Large intestine (tissue), 3 donors: Measurements from ENCODE around the gene MARCKSL1. TPM values are rescaled to one million over a fixed set of nuclear protein-coding genes. Genes with fewer than 3 reads are reported as not detected.
"Not testable (repeated sequence)": the region's sequence is repeated elsewhere in the genome, so short reads cannot be mapped to it uniquely, and the experiment has no call there.

Source experiments
- DNase-seq, 2 donors: peaks; one replicate each; pipeline versions ENCODE4 v3.0.0 to v3.0.0-alpha.2; 2013
- H3K27ac ChIP-seq: one replicate; pipeline ENCODE4 v1.5.1; 2013; ENCODE audit warnings: low read length
- H3K27me3 ChIP-seq: 2 replicates; pipeline ENCODE4 v1.6.1; 2013; ENCODE audit warnings: low read length; ENCODE audit not compliant: control insufficient read depth, insufficient read depth
- H3K36me3 ChIP-seq: 2 replicates; pipeline ENCODE4 v1.6.1; 2013; ENCODE audit warnings: low read length; ENCODE audit not compliant: control insufficient read depth, insufficient read depth
- H3K4me1 ChIP-seq: one replicate; pipeline ENCODE4 v1.6.1; 2013; ENCODE audit warnings: low read length; ENCODE audit not compliant: control insufficient read depth, insufficient read depth
- H3K4me3 ChIP-seq: one replicate; pipeline ENCODE4 v1.5.1; 2013; ENCODE audit warnings: low read length
- H3K9me3 ChIP-seq: one replicate; pipeline ENCODE4 v1.6.1; 2013; ENCODE audit warnings: mild to moderate bottlenecking, low read depth, low read length, moderate library complexity; ENCODE audit not compliant: control insufficient read depth
- WGBS: methylation state at CpG from one replicate; pipeline ENCODE4 v1.1.5; 2013; ENCODE audit warnings: low lambda C conversion rate; ENCODE audit not compliant: insufficient coverage; 5-methylcytosine and 5-hydroxymethylcytosine counted together
- polyA plus RNA-seq: library from polyadenylated mRNA; unstranded; fragments of 120-200 nt; gene quantifications from one replicate; pipeline ENCODE4 v1.2.1, GENCODE V29; 2013

Gene MARCKSL1
- polyA plus RNA-seq, 1 donor = 139 TPM

- no peak overlapping the region for H3K27ac ChIP-seq
- 90% methylated on average over 2 of the region's 5 CpGs for WGBS
- H3K36me3 ChIP-seq = peaks cover 56% of the 10 kb centered on the region
- no peak overlapping the region for H3K4me3 ChIP-seq
- H3K9me3 ChIP-seq = peaks cover 3% of the 10 kb centered on the region
- H3K27me3 ChIP-seq = no peaks in the 10 kb centered on the region
- peaks cover 5% of the 10 kb centered on the region for H3K4me1 ChIP-seq
- no peak for DNase-seq
Observed at GRCh38 chr1:32364836-32365235, 28.8 kb upstream of the MARCKSL1 start.

- H3K9me3 ChIP-seq = peaks cover 3% of the 10 kb centered on the region
- no peak overlapping the region for H3K4me3 ChIP-seq
- DNase-seq = no peak
- H3K27me3 ChIP-seq = no peaks in the 10 kb centered on the region
- H3K36me3 ChIP-seq = peaks cover 48% of the 10 kb centered on the region
- no peak overlapping the region for H3K27ac ChIP-seq
- peaks cover 6% of the 10 kb centered on the region for H3K4me1 ChIP-seq
- WGBS = no CpG with 5 or more reads among the region's 12 CpGs
Observed at GRCh38 chr1:32363713-32364112, 27.7 kb upstream of the MARCKSL1 start.

- H3K27ac ChIP-seq = no peak within 1 kb of the TSS
- H3K9me3 ChIP-seq = peaks cover 3% of the 10 kb centered on the region
- DNase-seq = no peak
- no CpG with 5 or more reads among the region's 17 CpGs for WGBS
- H3K4me3 ChIP-seq = peak within 1 kb of the TSS; percentile 34
- H3K27me3 ChIP-seq = no peaks in the 10 kb centered on the region
- peaks cover 38% of the 10 kb centered on the region for H3K36me3 ChIP-seq
- peaks cover 16% of the 10 kb centered on the region for H3K4me1 ChIP-seq
Observed at GRCh38 chr1:32362474-32363313, 26.7 kb upstream of the MARCKSL1 start, which contains the start of the genes FAM229A and TSSK3. TSS of gene FAM229A (minus strand) at chr1:32362485. CDS start at chr1:32362091, 394 bp downstream. TSS of gene TSSK3 (plus strand) at chr1:32362539. CDS start at chr1:32362702, 163 bp downstream.

GRCh38 chr1:32361674-32362473, 25.8 kb upstream of the MARCKSL1 start:
- peaks cover 3% of the 10 kb centered on the region for H3K9me3 ChIP-seq
- H3K4me1 ChIP-seq = peaks cover 20% of the 10 kb centered on the region
- DNase-seq = peak; percentile 25 to 63
- H3K27me3 ChIP-seq = no peaks in the 10 kb centered on the region
- H3K36me3 ChIP-seq = peaks cover 30% of the 10 kb centered on the region
- no CpG with 5 or more reads among the region's 91 CpGs for WGBS
- no peak overlapping the region for H3K27ac ChIP-seq
- H3K4me3 ChIP-seq = peak overlapping the region; percentile 34

- no CpG with 5 or more reads among the region's 35 CpGs for WGBS
- DNase-seq = no peak
Observed at GRCh38 chr1:32361308-32361673, 25.3 kb upstream of the MARCKSL1 start.

GRCh38 chr1:32358435-32358834, 22.4 kb upstream of the MARCKSL1 start:
- peak overlapping the region; percentile 5 for H3K27ac ChIP-seq
- peaks cover 4% of the 10 kb centered on the region for H3K36me3 ChIP-seq
- H3K4me1 ChIP-seq = peaks cover 22% of the 10 kb centered on the region
- no peak overlapping the region for H3K4me3 ChIP-seq
- H3K27me3 ChIP-seq = no peaks in the 10 kb centered on the region
- DNase-seq = peak in 1 of 2 donors; percentile 44
- WGBS = 60% methylated on average over 1 of the region's 3 CpGs
- H3K9me3 ChIP-seq = peaks cover 3% of the 10 kb centered on the region

More at GRCh38 chr1:32361308-32361673, 25.3 kb upstream of the MARCKSL1 start:
- Histone ChIP-seq H3K36me3 (peaks cover 24% of the 10 kb centered on the region), H3K27me3 (no peaks in the 10 kb centered on the region), H3K9me3 (peaks cover 3% of the 10 kb centered on the region), H3K27ac (no peak overlapping the region), H3K4me1 (peaks cover 20% of the 10 kb centered on the region), H3K4me3 (no peak overlapping the region)

GRCh38 chr1:32357614-32358013, 21.6 kb upstream of the MARCKSL1 start:
- Histone ChIP-seq H3K4me3 (no peak overlapping the region), H3K36me3 (peaks cover 4% of the 10 kb centered on the region), H3K9me3 (peaks cover 3% of the 10 kb centered on the region), H3K27me3 (no peaks in the 10 kb centered on the region), H3K27ac (no peak overlapping the region), H3K4me1 (peaks cover 29% of the 10 kb centered on the region)
- no peak for DNase-seq
- WGBS = no CpG with 5 or more reads among the region's 6 CpGs

- DNase-seq = no peak
- 100% methylated on average over 1 of the region's 1 CpG for WGBS
- H3K27me3 ChIP-seq = no peaks in the 10 kb centered on the region
- H3K4me1 ChIP-seq = peaks cover 32% of the 10 kb centered on the region
- peaks cover 4% of the 10 kb centered on the region for H3K36me3 ChIP-seq
- no peak overlapping the region for H3K27ac ChIP-seq
- no peak overlapping the region for H3K4me3 ChIP-seq
- no peaks in the 10 kb centered on the region for H3K9me3 ChIP-seq
Observed at GRCh38 chr1:32356478-32356877, 20.4 kb upstream of the MARCKSL1 start.

GRCh38 chr1:32355778-32356177, 19.7 kb upstream of the MARCKSL1 start:
- not testable (repeated sequence) for H3K27ac ChIP-seq, H3K27me3 ChIP-seq
- WGBS = no CpG with 5 or more reads among the region's 6 CpGs

GRCh38 chr1:32353886-32354570, 18.0 kb upstream of the MARCKSL1 start:
- H3K9me3 ChIP-seq = peaks cover 9% of the 10 kb centered on the region
- H3K27ac ChIP-seq = peak overlapping the region; percentile 36
- H3K36me3 ChIP-seq = peaks cover 4% of the 10 kb centered on the region
- no peaks in the 10 kb centered on the region for H3K27me3 ChIP-seq
- H3K4me3 ChIP-seq = no peak overlapping the region
- WGBS = no CpG with 5 or more reads among the region's 2 CpGs
- peaks cover 32% of the 10 kb centered on the region for H3K4me1 ChIP-seq
- DNase-seq = no peak

More at GRCh38 chr1:32355778-32356177, 19.7 kb upstream of the MARCKSL1 start:
- H3K4me1 ChIP-seq = peaks cover 32% of the 10 kb centered on the region
- H3K36me3 ChIP-seq, H3K9me3 ChIP-seq, DNase-seq, H3K4me3 ChIP-seq: not testable (repeated sequence)
